D721Med (cell line): ENCODE results near the gene DEDD2.

ENCODE experiments used
- DNase-seq: peaks from one replicate; pipeline ENCODE4 v3.0.0; 2011; ENCODE audit warnings: low spot score; ENCODE audit not compliant: insufficient read length
- FAIRE-seq: peaks from 2 replicates; lab custom pipeline; 2011; peaks lifted over from hg19 to GRCh38; lab: Jason Lieb, UNC
- TF ChIP-seq, protein P1 (sequence below): IDR thresholded peaks from 2 replicates; pipeline ENCODE4 v1.5.1; 2012; ENCODE audit warnings: mild to moderate bottlenecking, control low read depth; ENCODE audit not compliant: insufficient read depth; ENCODE audit errors: missing control alignments

The DEDD2 gene

DNA sequence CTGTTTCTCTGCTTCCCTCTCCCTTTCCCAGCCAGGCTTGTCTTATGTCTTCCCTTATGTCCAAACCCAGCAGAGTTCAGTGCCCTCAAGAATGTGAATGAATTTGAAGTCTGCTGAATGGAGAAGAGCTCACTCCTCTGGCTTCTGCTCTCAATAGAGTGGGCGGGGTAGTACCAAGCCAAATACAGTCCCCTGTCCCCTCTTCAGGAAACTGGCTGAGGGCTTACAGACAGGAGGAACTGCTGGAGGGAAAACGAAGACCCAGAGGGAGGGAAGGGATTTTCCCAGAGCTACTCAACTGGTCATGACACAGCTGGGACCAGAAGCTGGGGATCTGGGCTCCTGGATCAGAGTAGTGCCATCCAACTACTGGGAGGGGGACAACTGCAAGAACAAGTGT is 52.3 kb downstream of the DEDD2 start:
- FAIRE-seq (no peak), DNase-seq (no peak)
- TF ChIP-seq, protein P1, sequence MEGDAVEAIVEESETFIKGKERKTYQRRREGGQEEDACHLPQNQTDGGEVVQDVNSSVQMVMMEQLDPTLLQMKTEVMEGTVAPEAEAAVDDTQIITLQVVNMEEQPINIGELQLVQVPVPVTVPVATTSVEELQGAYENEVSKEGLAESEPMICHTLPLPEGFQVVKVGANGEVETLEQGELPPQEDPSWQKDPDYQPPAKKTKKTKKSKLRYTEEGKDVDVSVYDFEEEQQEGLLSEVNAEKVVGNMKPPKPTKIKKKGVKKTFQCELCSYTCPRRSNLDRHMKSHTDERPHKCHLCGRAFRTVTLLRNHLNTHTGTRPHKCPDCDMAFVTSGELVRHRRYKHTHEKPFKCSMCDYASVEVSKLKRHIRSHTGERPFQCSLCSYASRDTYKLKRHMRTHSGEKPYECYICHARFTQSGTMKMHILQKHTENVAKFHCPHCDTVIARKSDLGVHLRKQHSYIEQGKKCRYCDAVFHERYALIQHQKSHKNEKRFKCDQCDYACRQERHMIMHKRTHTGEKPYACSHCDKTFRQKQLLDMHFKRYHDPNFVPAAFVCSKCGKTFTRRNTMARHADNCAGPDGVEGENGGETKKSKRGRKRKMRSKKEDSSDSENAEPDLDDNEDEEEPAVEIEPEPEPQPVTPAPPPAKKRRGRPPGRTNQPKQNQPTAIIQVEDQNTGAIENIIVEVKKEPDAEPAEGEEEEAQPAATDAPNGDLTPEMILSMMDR: no peak

DNA sequence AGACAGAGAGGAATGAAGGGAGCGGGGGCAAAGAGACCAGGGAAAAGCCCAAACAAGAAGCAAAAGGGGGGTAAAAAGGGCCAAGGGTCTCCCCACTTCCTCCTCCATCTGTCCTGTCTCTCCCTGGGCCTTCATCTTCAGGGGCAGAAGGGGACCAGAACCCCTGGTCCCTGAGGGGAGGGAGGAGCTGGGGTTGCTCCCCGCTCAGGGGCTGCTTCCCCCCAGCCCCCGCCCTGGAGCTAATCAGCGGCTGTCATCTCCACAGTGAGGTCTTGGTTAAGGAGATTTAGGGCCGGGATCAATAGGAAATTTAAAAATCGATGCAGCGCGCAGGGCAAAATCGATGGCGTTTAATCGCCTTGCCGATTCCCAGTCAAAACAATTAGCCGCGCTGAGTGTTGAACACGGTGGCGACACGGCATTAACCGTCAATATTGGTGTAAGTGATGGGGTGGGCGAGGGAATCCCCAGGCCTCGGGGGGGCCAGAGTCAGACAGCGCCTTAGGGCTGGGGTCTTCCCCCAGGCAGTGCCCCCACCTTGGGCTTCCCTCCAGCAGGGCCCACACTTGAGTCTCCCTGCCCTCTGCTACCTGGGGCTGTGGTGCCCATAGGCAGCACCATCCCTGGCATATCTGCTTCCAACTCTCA is 55.7 kb downstream of the DEDD2 start:
- FAIRE-seq: no peak
- no peak for DNase-seq
- TF ChIP-seq, protein P1: no peak

DNA sequence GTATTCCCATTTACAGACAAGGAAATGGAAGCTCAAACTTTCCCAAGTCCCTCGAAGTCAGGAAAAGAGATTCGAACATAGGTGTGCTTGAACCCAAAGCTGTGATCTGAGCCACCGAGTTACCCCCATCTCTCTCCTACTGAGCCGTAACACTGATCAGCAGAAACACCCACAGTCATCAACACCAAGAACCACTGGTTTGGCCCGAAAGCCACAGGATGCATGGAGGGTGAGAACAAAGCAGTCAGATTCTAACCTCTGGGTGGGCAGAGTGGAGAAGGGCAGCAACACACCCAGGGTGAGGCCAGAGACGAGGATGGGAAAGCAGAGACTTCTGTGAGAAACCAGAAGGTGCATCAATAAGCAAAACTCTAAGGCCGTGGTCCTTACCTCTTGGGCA is 57.5 kb downstream of the DEDD2 start:
- DNase-seq (no peak), FAIRE-seq (no peak)
- TF ChIP-seq, protein P1: no peak

DNA sequence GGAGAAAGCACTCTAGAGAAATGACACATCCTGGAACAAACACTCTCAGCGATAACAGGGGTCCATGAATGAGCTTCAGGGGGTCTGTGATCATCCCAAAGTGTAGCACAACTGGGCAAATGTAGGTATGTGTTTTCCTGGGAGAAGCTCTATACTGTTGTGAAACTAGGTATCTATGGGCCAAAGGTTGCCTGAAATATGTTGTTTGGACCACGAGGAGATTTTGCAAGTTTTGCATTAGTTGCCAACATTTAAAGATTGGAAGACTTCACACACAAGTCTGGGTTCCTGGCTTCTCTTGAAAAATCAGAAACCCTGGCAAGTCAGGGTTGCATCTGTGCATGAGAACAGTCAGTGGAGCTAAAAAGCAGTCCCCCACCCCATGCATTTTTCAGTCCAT is 58.6 kb downstream of the DEDD2 start:
- no peak for DNase-seq
- TF ChIP-seq, protein P1: no peak
- FAIRE-seq: no peak

DNA sequence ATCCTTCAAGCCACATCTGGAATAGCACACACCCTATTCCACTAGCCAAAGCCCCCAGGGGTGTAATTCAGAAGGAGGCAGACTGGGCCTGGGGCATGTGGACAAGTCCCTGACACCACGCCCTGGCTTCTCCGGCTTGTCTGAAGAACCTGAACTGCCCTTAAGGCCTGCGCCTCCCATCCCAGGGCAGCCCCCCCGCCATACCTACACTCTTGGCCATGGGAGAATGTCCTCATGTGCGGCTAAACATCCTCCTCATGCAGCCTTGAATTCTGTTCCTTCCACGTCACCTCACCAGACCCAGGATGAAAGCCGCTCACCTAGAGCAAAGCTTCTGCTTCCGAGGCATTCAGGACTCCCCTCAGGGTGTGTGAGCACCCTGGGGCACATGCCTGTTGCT is 60.9 kb downstream of the DEDD2 start:
- TF ChIP-seq, protein P1: no peak
- DNase-seq (no peak), FAIRE-seq (no peak)

DNA sequence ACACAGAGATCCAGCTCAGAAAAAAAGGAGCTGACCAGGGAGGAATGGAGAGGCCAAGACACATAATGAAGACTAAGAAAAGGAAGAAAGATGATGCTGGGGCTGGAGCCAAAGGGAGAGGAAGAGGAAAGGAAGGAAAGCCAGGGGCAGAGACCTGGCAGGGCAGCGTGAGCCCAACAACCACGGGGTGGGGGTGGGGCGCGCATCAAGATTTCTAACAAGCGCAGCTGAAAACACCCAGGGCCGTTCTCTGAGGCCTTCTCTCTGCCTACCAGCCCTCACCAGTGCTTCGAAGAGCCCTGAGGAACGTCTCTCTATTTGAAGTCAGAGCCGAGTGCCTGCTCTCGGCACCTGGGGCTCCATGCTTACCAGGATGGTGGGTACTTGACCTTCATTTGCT is 61.7 kb downstream of the DEDD2 start:
- no peak for FAIRE-seq
- DNase-seq: no peak
- TF ChIP-seq, protein P1: no peak

DNA sequence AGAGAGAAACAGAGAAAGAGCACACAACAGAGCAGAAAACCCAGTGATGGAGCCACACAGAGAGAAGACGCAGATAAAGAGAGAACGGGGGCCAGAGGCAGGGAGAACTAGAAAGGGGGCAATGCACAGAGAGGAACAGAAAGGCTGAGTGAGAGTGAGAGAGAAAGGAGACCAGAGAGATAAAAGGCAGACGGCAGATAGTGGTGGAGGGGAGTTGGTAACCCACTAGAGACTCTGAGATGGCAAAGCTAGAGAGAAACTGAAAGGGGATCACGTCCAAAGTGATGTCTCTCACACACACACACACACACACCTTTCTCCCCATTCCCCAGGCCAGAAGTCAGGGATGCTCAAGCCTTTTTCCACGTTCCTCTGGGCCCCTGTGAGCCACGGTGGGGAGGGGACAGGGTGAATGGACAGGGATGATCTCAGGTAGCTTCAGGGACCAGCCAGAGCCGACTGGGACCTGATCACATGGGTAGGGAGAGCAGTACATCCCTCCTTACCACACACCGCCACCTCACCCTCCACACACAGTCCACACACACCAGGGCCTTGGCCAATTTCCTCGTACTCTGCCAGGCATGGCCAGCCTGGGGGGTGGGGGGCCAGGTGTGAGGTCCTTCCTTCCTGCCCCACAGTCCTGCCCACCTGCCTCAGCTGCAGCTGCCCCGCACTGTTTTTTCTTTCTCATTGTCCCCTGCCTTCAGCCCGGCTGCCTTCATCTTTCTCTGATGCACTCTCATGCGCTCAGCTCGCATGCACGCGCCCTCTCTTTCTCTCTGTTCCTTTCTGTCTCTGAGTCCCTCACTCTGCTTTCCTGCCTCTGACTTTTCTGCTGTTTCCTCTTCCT is 62.8 kb downstream of the DEDD2 start:
- DNase-seq (no peak), FAIRE-seq (no peak)
- TF ChIP-seq, protein P1: no peak
